Fibroblast of villous mesenchyme (primary cell): Measurements from ENCODE around the gene LNX2. TPM values are rescaled to one million over a fixed set of nuclear protein-coding genes. Genes with fewer than 3 reads are reported as not detected.
A peak's percentile ranks its signal among the peaks of the same experiment; 100 is the strongest.

Source experiments
- DNase-seq: peaks from one replicate; pipeline ENCODE4 v3.0.0-alpha.2; 2010; ENCODE audit warnings: low read depth
- H3K4me3 ChIP-seq: 2 replicates; pipeline ENCODE4 v1.5.1; 2011; ENCODE audit warnings: low read depth, mild to moderate bottlenecking, low read length
- CTCF ChIP-seq: IDR thresholded peaks from 2 replicates; pipeline ENCODE4 v1.5.1; 2012; ENCODE audit warnings: low read depth, mild to moderate bottlenecking, low read length; ENCODE audit not compliant: insufficient read depth
- total RNA-seq: library from RNA; depleted of rRNA; stranded (reverse); fragments of >200 nt; gene quantifications from 2 replicates; pipeline ENCODE4 v1.2.3, GENCODE V29; 2012

LNX2 gene
- total RNA-seq, 1 donor = 7.8 TPM

DNA sequence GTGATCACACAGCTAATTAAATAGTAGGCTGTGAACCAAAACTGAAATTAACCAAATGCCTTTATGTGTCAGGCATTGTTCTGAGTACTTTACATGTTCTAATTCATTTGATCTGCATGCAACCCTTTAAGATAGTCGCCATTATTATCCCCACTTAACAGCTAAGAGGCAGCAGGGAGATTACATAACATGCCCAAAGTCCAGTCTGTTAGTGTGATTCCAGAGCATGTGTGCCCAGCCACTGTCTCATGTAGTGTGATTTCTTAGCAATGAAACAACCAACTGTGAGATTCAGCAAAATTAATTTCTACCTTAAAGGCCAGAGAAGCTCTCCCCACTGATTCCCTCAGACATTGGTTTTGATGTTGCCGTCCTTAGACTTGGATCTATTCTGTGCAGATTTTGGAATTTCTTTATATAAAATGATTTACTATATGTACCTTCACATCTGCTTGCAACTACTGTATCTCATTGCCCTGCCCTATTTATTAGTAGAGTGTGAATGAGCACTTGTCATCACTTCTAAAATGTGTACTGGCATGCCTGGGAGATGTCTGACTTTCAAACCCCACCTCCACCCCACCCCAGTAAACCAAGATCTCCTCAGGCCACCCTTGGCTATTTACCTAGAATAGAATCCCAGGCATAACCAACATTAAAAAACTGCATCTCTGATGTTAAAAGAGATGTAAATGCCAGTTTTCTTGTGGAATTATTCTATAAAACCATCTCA, 42.6 kb upstream of the LNX2 start:
- DNase-seq = no peak
- no peak for TF ChIP-seq CTCF
- H3K4me3 ChIP-seq = no peak overlapping the region

DNA sequence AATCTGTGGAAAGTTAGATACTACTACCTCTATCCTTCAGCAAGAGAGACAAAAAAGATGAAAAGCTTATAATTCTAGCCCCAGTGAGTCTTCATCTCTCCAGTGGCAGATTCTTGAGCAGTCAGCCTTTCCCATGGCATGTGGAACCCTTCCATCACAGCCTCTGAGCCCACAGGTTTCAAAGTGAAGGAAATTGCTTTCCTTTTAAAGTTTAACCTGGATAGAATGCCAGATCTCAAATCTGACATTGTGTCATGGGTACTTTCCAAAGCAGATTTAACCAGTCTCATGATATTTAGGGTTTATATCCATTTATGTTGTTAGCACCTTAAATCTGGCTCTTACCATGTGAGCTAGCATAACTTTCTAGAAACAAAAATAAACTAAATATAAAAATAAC, 40.7 kb upstream of the LNX2 start:
- TF ChIP-seq CTCF = no peak
- no peak overlapping the region for H3K4me3 ChIP-seq
- DNase-seq = no peak

GRCh38 chr13:27660511-27660910, 40.2 kb upstream of the LNX2 start:
- TF ChIP-seq CTCF = no peak
- H3K4me3 ChIP-seq = no peak overlapping the region
- DNase-seq = no peak

DNA sequence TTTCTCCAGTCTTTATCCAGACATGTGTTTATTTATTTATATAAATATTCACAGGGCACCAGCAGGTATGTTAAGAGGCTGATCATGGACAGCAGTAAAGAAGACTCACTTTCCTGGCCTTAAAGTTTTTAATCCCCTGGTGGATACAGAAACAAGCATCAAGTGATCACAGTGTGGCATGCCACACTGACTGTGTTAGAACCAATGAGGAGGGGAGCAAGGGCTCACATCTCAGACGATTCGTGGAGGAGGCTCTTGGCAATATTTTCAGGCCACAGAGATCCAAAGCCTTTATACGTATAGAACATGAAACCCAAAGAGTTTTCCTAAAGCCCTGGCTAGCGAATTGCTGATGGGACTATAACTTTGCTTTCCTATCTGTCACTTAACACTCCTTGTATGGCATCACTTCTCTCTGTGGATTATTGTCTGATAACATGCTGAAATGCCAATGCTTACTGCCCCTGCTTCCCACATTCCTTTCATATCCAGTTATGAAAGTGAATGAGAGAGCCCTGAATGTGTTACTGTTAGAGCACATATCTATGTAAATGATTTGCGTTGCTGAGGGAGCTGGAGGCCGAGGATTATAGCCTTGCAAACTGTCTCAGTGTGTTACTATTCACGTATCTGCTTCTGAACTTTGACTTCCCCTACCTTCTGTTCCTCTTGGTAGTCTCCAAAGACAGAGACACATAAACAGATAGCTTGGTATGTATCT, 39.0 kb upstream of the LNX2 start:
- TF ChIP-seq CTCF = no peak
- DNase-seq = peak; percentile 60
- H3K4me3 ChIP-seq = no peak overlapping the region

DNA sequence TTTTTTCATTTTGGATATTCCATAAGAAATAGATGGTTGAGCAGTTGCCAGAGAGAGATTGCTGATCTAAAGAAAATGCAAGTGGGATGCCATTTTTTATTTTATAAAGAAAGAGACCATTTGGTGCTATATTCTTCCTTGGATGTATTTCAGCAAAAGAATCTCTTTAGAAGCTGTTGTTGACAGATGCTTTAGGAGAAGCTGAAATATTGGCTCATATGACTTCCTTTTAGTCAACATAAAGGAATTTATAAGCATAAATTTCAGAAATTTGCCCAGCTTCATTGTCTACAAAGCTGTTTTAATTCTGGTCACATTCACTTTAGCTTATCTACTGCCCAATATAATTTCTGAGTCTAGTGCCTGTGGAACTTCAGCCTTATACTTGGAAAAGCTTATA, 38.2 kb upstream of the LNX2 start:
- TF ChIP-seq CTCF = no peak
- no peak overlapping the region for H3K4me3 ChIP-seq
- DNase-seq = peak; percentile 43

DNA sequence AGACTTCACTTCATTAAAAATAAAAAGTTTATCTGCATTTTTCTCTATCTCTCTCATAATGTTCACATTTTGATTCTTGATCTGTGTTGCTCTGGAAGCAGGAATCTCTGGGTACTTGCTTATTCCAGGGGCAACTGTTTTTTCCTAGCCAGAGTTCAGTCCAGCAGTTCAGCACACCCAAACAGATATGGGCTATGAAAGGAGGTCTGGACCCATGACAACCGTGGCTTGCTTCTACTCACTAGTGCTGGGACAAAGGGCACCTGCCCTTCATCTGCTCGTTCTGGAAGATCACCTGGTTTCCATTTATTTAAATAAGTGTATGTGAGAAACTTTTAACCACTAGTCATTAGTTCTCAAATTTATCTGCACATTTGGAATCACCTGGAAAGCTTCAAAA, 37.4 kb upstream of the LNX2 start:
- H3K4me3 ChIP-seq = no peak overlapping the region
- no peak for TF ChIP-seq CTCF
- no peak for DNase-seq
